Keratinocyte (primary cell): Measurements from ENCODE around the gene BBIP1. TPM values are rescaled to one million over a fixed set of nuclear protein-coding genes. Genes with fewer than 3 reads are reported as not detected.
A peak's percentile ranks its signal among the peaks of the same experiment; 100 is the strongest.

Experiments used
- DNase-seq: peaks from one replicate; pipeline ENCODE4 v3.0.0-alpha.2; 2011; ENCODE audit warnings: low read depth, missing footprints, low spot score
- FAIRE-seq: peaks from 2 replicates; lab custom pipeline; 2011; peaks lifted over from hg19 to GRCh38; lab: Jason Lieb, UNC
- H2AFZ ChIP-seq: 2 replicates; pipeline ENCODE4 v1.6.0; 2012; ENCODE audit warnings: low read length, control low read depth, inconsistent platforms; ENCODE audit not compliant: control insufficient read depth
- H3K27ac ChIP-seq: 2 replicates; pipeline ENCODE4 v1.5.1; 2011; ENCODE audit warnings: low read length; ENCODE audit not compliant: control insufficient read depth, insufficient read depth
- H3K27me3 ChIP-seq: 3 replicates; pipeline ENCODE4 v1.6.0; 2011; ENCODE audit warnings: low read length; ENCODE audit not compliant: control insufficient read depth, insufficient read depth; ENCODE audit errors: extremely low read depth
- H3K36me3 ChIP-seq, 2 experiments: 2 replicates in 1 of 2; 3 replicates in 1 of 2; pipeline ENCODE4 v1.5.1; 2011; ENCODE audit warnings: low read length in 2 of 2, mild to moderate bottlenecking in 1 of 2; ENCODE audit not compliant: control insufficient read depth in 2 of 2, insufficient read depth in 2 of 2; ENCODE audit errors: extremely low read depth in 1 of 2
- H3K4me1 ChIP-seq: 3 replicates; pipeline ENCODE4 v1.5.1; 2011; ENCODE audit warnings: low read length; ENCODE audit not compliant: control insufficient read depth, insufficient read depth; ENCODE audit errors: extremely low read depth
- H3K4me2 ChIP-seq: 3 replicates; pipeline ENCODE4 v1.6.0; 2011; ENCODE audit warnings: low read depth, low read length; ENCODE audit not compliant: control insufficient read depth, insufficient read depth; ENCODE audit errors: extremely low read depth
- H3K4me3 ChIP-seq, 3 experiments: fragments of 200-600 bp in 1 of 3; sonication (generic) in 1 of 3; 2 replicates in 2 of 3; 3 replicates in 1 of 3; pipeline ENCODE4 v1.5.1; 2011 to 2016; ENCODE audit warnings: low read length in 3 of 3, mild to moderate bottlenecking in 3 of 3, control low read depth in 2 of 3, inconsistent platforms in 1 of 3, low read depth in 1 of 3, mixed read lengths in 1 of 3, mixed run types in 1 of 3, moderate library complexity in 1 of 3; ENCODE audit not compliant: control insufficient read depth in 2 of 3, insufficient read depth in 2 of 3; ENCODE audit errors: extremely low read depth in 1 of 3
- H3K79me2 ChIP-seq: 2 replicates; pipeline ENCODE4 v1.6.0; 2012; ENCODE audit warnings: low read length; ENCODE audit not compliant: control insufficient read depth, insufficient read depth
- H3K9ac ChIP-seq: 3 replicates; pipeline ENCODE4 v1.6.0; 2011; ENCODE audit warnings: low read length; ENCODE audit not compliant: control insufficient read depth, insufficient read depth; ENCODE audit errors: extremely low read depth
- H3K9me1 ChIP-seq: 3 replicates; pipeline ENCODE4 v1.6.0; 2011; ENCODE audit warnings: low read length; ENCODE audit not compliant: control insufficient read depth, insufficient read depth; ENCODE audit errors: extremely low read depth
- H3K9me3 ChIP-seq: 2 replicates; pipeline ENCODE4 v1.5.1; 2012; ENCODE audit warnings: low read depth, low read length; ENCODE audit not compliant: control insufficient read depth
- H4K20me1 ChIP-seq: 3 replicates; pipeline ENCODE4 v1.6.0; 2011; ENCODE audit warnings: low read length; ENCODE audit not compliant: control insufficient read depth, insufficient read depth; ENCODE audit errors: extremely low read depth
- CTCF ChIP-seq, 3 experiments: IDR thresholded peaks in 1 of 3; conservative IDR thresholded peaks in 1 of 3; optimal IDR thresholded peaks in 1 of 3; 2 replicates in 2 of 3; 3 replicates in 1 of 3; pipeline versions ENCODE3 to v1.5.1; 2011; ENCODE audit warnings: low read length in 3 of 3, mild to moderate bottlenecking in 3 of 3, moderate library complexity in 2 of 3, control low read depth in 1 of 3, inconsistent platforms in 1 of 3; ENCODE audit not compliant: insufficient read depth in 2 of 3; ENCODE audit errors: extremely low read depth in 1 of 3
- EZH2 ChIP-seq: IDR thresholded peaks from one replicate; pipeline ENCODE4 v1.6.1; 2012; ENCODE audit warnings: inconsistent platforms, mild to moderate bottlenecking, low read length, moderate library complexity
- dilution Hi-C: fragments of 300-500 bp; cut with MboI; formaldehyde crosslinking; loops from one replicate; pipeline ENCODE4 v1.7.0; 2020; ENCODE audit warnings: low sequenced_read_pairs; ENCODE audit not compliant: extremely low pct_ligation_motif_present
- polyA plus RNA-seq, 5 experiments: library from polyadenylated mRNA; depleted of rRNA in 3 of 5; stranded (reverse) in 3 of 5; stranded (forward) in 1 of 5; unstranded in 1 of 5; fragments of >200 nt; gene quantifications; 1 replicate in 1 of 5; 2 replicates in 3 of 5; 3 replicates in 1 of 5; pipeline versions ENCODE4 v1.2.1 to v1.2.3, GENCODE V29; 2011 to 2012; ENCODE audit warnings: missing spikeins in 2 of 5, low read depth in 1 of 5, low replicate concordance in 1 of 5

The BBIP1 gene
- polyA plus RNA-seq, 1 donor (not counting 4 experiments of a cell fraction or from before 2014, with no cell fraction given) = 30.4 TPM

- H3K36me3 ChIP-seq = no peaks in the 10 kb centered on the region
- H3K4me3 ChIP-seq = no peak overlapping the region
- no peaks in the 10 kb centered on the region for H3K27me3 ChIP-seq
- DNase-seq (no peak), FAIRE-seq (peak; percentile 56)
- dilution Hi-C loops = no loop called here
- peak overlapping the region; percentile 81 for H3K4me2 ChIP-seq
- H3K79me2 ChIP-seq = no peaks in the 10 kb centered on the region
- peak overlapping the region; percentile 93 for H2AFZ ChIP-seq
- peak overlapping the region; percentile 49 for H3K9ac ChIP-seq
- no peaks in the 10 kb centered on the region for H4K20me1 ChIP-seq
- H3K27ac ChIP-seq = peak overlapping the region; percentile 83
- H3K4me1 ChIP-seq = peaks cover 42% of the 10 kb centered on the region
- TF ChIP-seq CTCF (optimal IDR thresholded peaks at IDR 0.05 in 1 of 3, IDR thresholded peaks at IDR 0.05 in 1 of 3, conservative IDR thresholded peaks at IDR 0.05 in 1 of 3; ENCODE audit: extremely low read depth in 1 of 3, insufficient read depth in 2 of 3, low read length in 3 of 3) (no peak), EZH2 (no peak)
- no peaks in the 10 kb centered on the region for H3K9me1 ChIP-seq
- H3K9me3 ChIP-seq = no peaks in the 10 kb centered on the region
Observed at GRCh38 chr10:110864662-110865140, 54.3 kb downstream of the BBIP1 start.

GRCh38 chr10:110863956-110864355 lies 55.0 kb downstream of the BBIP1 start:
- H3K27me3 ChIP-seq = no peaks in the 10 kb centered on the region
- H3K4me3 ChIP-seq = no peak overlapping the region
- H3K27ac ChIP-seq = no peak overlapping the region
- no peak overlapping the region for H3K9ac ChIP-seq
- H3K4me2 ChIP-seq = no peak overlapping the region
- dilution Hi-C loops = no loop called here
- H3K36me3 ChIP-seq = no peaks in the 10 kb centered on the region
- FAIRE-seq = no peak
- no peaks in the 10 kb centered on the region for H3K9me1 ChIP-seq
- no peaks in the 10 kb centered on the region for H3K9me3 ChIP-seq
- H3K4me1 ChIP-seq = peaks cover 42% of the 10 kb centered on the region
- no peaks in the 10 kb centered on the region for H4K20me1 ChIP-seq
- no peaks in the 10 kb centered on the region for H3K79me2 ChIP-seq
- TF ChIP-seq EZH2 (no peak), CTCF (optimal IDR thresholded peaks at IDR 0.05 in 1 of 3, IDR thresholded peaks at IDR 0.05 in 1 of 3, conservative IDR thresholded peaks at IDR 0.05 in 1 of 3; ENCODE audit: extremely low read depth in 1 of 3, insufficient read depth in 2 of 3, low read length in 3 of 3) (no peak)
- H2AFZ ChIP-seq = no peak overlapping the region
- DNase-seq = no peak
